Measurements from ENCODE around the gene DHCR7. TPM values are rescaled to one million over a fixed set of nuclear protein-coding genes. Genes with fewer than 3 reads are reported as not detected.

The DHCR7 gene, protein sequence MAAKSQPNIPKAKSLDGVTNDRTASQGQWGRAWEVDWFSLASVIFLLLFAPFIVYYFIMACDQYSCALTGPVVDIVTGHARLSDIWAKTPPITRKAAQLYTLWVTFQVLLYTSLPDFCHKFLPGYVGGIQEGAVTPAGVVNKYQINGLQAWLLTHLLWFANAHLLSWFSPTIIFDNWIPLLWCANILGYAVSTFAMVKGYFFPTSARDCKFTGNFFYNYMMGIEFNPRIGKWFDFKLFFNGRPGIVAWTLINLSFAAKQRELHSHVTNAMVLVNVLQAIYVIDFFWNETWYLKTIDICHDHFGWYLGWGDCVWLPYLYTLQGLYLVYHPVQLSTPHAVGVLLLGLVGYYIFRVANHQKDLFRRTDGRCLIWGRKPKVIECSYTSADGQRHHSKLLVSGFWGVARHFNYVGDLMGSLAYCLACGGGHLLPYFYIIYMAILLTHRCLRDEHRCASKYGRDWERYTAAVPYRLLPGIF
- 43.5 and 82.8 TPM in 2 replicates for total RNA-seq (2014; rRNA removed; shearing (Covaris generic))

DNA sequence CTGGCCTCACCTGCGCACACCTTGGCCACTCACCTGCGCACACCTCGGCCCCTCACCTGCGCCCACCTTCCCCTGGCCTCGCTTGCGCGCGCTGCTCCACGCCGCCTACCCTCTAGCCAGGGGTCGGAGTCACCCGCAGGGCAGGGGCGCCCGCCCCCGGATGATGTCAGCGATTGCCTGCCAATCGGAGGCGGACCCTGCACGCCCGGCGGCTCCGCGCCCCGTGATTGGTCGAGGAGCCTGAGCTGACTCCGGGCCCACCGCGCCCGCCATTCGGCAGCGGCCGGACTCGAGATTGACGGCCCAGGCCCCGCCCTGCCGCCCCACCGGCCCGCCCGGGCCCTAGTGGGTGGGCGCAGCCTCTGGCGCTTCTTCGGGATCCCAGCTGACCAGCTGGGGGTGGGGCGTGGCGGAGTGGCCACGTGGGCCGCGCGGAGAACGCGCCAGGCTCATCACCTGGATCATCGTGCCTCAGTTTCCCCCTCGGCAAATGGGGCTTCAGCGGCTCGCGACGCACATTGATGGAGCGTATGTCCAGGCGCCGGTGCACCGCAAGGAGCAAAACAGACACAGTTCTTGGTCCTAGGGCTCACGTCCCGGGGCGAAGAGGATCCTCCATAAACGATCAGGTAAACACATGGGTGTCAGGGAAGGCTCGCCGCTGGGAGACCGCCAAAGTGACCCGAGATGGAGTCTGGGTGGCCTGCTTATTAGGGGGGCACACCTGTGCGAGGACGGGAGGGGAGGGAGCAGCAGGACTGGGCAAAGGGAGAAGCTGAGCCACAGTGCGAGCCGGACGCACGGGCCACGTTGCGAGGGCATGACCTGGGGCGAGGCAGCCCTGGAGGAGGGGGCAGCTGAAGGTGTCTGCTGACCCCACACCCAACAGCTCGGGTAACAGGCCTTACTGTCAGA lies at the start of gene DHCR7:
Gene DHCR7 (minus strand): TSS at position 137 of the 915 bp plus-strand sequence. CDS start 3,441 bp downstream, outside the sequence.
- DNase-seq (ENCODE audit: low spot score), result peak; percentile 84

DNA sequence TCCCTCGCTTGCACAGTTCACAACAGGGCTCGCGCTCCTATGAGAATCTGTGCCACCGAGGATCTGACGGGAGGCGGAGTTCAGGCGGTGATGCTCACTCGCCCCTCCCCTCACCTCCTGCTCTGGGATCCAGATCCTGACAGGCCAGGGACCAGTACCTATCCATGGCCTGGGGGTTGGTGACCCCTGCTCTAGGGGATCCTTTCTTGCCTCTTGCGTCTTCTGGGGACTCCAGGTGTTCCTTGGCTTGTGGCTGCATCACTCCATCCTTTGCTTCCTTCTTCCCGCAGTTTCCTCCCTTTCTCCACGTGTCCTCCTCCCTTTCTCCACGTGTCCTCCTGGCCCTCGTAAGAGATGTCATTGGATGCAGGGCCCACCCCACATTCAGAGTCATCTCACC lies 48.2 kb upstream of the DHCR7 start:
- no peak for DNase-seq (ENCODE audit: low spot score)

GRCh38 chr11:71495286-71496230 lies 47.4 kb upstream of the DHCR7 start:
- DNase-seq (ENCODE audit: low spot score), result no peak

DNA sequence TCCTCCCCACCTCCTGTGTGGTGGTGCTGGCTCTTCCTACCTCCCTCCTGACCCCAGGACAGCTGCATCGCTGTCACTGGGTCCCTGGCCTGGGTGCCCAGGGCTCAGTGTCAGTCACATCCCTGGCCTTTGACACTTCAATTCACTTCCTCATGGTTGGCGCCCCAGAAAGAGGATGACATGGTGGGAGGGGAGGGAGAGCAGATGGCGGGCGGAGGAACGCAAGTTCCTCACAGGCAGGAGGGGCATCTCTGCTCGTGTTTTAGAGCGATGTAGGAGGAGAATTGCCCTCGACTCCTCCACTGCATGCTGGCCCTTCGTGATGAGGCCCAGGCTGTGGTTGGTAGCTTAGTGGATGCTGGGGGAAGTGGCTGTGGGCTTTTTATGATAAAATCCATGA lies 43.7 kb upstream of the DHCR7 start:
- DNase-seq (ENCODE audit: low spot score), result no peak

DNA sequence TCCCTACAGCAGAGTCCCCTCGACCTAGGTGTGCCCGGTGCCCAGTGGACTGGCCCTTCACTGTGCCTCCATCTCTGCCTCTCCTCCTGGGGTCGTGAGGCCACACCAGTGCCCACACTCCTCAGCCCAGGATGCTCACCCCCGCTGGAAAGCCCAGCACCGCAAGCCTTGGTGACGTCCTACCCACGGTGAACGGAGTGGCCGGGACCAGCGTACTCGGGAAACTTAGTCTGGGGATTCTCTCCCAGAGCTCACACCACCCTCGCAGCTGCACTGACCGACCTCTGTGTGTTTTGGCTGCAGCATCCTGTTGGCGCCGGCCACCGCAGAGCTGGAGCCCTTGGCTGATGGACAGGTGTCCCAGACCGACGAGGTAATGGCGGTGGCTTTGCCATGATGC lies 43.3 kb upstream of the DHCR7 start:
- no peak for DNase-seq (ENCODE audit: low spot score)

GRCh38 chr11:71490731-71491390 lies 42.7 kb upstream of the DHCR7 start:
- no peak for DNase-seq (ENCODE audit: low spot score)

GRCh38 chr11:71490044-71490730 lies 42.0 kb upstream of the DHCR7 start:
- no peak for DNase-seq (ENCODE audit: low spot score)

- DNase-seq (ENCODE audit: low spot score), result peak; percentile 89
Observed at GRCh38 chr11:71489311-71490043, 41.3 kb upstream of the DHCR7 start.

GRCh38 chr11:71488681-71489270 lies 40.6 kb upstream of the DHCR7 start:
- DNase-seq (ENCODE audit: low spot score), result no peak

- no peak for DNase-seq (ENCODE audit: low spot score)
Observed at GRCh38 chr11:71486320-71486719, 38.1 kb upstream of the DHCR7 start.

GRCh38 chr11:71485466-71485865 lies 37.3 kb upstream of the DHCR7 start:
- DNase-seq (ENCODE audit: low spot score), result no peak

GRCh38 chr11:71485063-71485399 lies 36.8 kb upstream of the DHCR7 start:
- no peak for DNase-seq (ENCODE audit: low spot score)

GRCh38 chr11:71484248-71485062 lies 36.3 kb upstream of the DHCR7 start:
- DNase-seq (ENCODE audit: low spot score), result no peak

- no peak for DNase-seq (ENCODE audit: low spot score)
Observed at GRCh38 chr11:71483692-71484091, 35.5 kb upstream of the DHCR7 start.

DNA sequence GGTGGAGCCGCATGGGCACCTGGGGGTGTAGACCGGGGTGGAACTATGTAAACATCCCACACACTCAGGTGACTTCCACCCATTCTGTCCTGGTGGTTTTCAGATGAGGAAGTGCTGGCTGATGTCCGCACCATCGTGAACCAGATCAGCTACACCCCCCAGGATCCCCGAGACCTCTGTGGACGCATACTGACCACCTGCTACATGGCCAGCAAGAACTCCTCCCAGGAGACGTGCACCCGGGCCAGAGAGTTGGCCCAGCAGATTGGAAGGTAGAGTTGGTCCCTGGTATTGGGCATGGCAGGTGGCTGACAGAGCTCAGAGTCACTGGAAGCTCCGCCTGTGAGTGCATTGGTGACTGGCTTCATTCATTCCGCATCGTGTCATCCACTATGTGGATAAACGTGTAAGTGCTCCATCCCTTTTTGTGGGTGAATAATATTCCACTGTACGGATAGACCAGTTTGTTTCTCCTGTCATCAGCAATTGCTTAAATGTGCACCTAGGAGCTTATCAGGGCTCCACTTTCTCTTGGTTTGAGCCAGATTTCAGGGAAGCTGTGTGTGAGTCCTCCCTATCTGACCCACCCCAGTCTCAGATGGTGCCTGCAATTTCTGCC lies 34.7 kb upstream of the DHCR7 start:
- DNase-seq (ENCODE audit: low spot score), result no peak

GRCh38 chr11:71482216-71482615 lies 34.0 kb upstream of the DHCR7 start:
- no peak for DNase-seq (ENCODE audit: low spot score)

DNA sequence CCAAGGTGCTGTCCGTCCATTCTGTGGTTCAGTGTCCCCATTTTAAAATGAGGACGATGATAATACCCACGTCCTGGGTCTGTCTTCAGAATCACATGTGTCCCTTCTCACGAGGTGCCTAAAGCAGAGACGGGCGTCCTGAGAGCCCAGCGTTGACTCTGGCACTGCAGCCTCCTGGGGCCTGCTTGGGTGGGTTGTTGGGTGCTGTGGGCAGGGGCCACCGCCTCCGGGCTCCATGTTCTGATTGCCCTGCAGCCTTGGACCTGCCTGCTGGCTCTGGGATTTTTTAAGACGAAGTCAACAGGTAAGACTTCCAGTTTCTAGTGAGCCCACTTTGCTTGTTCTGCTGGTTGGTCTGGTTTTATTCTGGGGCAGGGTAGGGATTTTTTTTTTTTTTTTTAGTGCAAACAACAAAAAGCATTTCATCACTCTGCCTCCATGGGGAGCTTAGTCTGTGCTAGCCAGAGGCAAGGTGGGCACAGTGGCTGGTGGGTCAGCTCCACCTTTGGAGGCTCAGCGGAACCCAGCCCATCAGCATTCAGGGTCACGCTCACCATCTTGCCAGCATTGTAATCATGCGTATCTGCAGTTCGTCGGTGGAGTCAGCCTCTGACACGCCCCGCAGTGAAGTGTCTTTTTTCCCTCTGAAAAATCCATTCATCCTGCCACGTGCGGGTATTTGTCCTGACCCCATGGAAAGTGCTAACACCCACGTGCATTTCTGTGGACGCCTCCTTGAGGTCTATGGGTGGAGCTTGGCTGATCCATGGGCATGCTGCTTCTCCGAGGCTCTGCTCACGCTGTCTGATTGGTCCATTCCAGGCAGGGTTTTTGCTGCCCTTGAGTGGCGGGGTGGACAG lies 33.1 kb upstream of the DHCR7 start:
- DNase-seq (ENCODE audit: low spot score), result no peak

Measured in A172 (cell line).